ENCODE results near the gene EVA1B.

EVA1B gene

DNA sequence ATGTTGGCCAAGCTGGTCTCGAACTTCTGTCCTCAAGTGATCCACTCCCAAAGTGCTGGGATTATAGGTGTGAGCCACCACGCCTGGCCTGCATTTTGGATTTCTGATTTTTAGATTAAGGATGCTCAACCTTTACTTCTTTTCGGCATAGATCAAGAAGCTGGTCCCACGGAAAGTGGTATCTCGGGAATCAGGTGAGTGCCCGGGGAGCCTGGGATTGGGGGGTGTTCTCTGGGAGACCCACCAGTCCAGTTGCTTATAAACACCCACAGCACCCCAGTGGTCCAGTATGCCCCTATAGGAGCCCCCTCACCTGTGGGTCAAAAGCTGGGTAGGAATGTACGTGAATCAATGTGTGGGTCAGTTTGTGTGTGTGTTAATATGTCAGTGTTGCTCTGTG lies 14.0 kb downstream of the EVA1B start:
- no peak for DNase-seq (ENCODE audit: low spot score)

DNA sequence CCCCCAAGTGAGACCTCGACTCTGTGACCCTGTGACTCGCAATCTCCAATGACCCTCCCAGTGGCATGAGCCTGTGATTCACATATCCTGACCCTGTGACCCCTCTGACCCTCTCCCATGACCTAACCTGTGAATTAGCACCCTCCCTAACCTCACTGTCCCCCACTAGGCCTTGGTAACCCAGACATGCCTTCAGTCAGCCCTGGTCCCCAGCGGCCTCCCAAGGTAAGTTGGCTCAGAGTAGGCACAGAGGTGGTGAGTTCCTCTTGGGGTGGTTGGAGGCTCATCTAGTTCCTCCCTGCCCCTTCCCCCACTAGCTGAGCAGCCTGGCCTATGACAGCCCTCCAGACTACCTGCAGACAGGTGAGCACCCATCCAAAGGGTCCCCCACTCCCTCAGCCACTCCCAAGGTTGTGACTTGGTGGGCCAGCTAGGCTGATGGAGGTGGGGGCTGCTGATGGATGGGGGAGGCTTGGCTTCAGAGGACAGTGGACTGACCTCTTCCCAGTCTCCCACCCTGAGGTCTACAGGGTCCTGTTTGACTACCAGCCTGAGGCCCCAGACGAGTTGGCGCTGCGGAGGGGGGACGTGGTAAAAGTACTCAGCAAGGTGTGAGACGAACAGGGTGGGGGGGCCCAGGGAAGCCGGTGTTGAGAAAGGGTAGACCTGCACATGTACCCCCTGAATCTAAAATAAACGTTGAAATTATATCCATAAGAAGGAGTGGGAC lies 15.7 kb downstream of the EVA1B start:
- DNase-seq (ENCODE audit: low spot score): peak; percentile 49

DNA sequence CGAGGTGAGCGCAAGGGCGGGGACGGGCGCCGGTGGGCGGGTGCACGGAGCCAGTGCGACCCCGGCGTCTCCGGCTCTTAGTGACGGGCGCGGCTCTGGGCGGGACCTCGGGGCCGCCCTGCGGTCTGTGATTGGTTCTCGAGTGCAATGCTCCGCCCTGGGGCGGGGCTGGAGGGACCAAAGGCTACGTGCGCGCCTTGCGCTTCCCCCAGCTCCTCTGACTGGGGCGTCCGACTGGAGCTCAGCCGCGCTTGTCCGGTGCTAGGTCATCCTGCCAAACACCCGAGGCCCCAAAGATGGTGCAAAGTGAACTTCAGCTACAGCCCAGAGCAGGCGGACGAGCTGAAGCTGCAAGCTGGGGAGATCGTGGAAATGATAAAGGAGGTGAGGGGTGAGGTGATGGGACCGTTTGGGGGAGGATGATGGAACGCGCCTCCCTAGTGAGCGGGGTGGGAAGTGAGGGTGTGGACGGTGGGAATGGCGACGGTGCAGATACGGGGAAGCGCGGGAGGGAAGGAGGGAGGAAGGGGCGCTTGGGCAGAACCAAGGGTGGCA lies 16.5 kb downstream of the EVA1B start:
- peak; percentile 97 for DNase-seq (ENCODE audit: low spot score)

DNA sequence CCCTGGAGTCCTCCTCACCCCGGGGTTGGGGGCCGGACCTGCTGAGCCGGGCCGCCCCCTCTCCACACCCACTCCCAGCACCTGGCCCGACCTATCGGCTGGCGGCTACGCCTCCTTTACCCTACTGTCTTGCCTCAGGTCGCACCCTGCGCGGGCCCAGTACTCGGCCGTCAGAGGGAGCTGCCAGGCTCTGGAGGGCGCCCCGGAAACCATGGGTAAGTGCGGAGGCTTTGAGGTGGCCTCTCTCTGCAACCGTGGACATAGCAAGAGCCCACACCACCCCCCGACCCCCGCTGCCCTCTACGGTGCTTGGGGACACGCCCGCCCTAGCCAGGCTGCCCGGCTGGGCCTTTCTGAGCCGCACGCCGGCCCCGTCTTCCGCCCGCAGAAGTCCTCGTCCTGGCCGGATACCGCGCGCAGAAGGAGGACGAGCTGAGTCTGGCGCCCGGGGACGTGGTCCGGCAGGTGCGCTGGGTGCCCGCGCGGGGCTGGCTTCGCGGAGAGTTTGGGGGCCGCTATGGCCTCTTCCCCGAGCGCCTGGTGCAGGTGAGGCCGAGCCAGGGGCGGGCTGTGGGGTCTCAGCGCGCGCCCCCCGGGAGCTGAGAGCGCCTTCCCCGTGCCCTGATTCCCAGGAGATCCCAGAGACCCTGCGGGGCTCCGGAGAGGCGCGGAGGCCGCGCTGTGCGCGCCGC lies 17.1 kb downstream of the EVA1B start, which contains the start of gene SH3D21:
Gene SH3D21, plus strand, starts transcription at position 159 of the 692 bp plus-strand sequence. Its CDS starts 53 bp downstream, at position 212.
- DNase-seq (ENCODE audit: low spot score): peak; percentile 80

DNA sequence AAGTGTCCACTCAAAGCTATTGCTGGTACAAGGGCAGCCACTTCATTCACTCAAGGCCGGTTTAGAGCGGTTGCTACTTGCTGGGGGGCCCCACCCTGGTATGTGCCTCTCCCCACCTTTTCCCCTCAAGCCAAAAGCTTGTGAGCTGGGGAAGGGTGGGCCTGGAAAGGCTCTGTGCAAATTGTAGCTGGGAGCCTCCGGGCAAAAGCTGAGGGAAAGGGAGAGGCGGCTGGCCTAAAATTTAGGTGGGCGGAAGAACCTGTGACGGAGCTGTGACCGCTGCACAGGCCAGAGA lies 17.6 kb downstream of the EVA1B start:
- DNase-seq (ENCODE audit: low spot score): no peak

DNA sequence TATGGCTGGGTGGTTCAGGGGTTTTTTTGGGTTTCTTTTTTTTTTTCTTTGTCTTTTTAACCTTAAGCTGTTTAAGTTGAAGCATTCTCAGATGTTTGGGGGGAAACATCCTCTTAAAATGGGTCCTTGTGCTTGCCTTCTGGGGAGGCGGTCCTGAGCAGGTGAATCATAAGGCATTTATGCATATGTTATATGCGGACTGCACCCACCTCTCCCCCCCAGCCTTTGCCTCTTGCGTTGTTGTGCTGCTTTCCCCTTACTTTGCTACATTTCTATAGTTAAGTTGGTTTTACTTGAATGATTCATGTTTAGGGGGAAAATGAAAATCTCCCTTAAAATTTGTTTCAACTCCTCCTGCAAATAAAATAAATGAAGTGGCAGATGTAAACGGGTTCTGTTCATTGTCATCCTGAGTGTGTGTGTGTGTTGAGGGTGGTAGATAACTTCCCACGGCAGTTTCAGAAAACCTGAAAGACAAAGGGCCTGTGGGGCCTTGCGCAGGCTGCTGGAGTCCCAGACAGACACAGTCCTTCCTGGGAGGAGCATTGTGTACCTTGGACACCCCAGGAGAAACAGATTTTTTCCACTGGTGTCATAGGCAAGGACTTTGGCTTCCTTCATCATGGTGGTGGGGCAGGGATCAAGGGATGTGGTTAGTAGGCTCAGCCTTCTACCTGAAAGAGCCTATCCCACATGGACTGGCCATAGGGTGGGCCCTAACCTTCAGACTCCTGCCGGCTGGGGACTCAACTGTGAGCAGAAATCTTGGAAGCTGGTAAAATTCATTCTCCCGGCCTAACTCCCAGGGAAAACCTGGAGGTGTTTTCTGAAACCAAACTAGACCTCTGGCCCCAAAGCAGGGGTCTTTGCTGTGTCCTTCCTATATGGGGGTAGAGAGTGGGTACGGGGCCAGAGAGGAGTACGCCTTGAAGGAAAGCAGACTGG lies 18.2 kb downstream of the EVA1B start:
- no peak for DNase-seq (ENCODE audit: low spot score)

DNA sequence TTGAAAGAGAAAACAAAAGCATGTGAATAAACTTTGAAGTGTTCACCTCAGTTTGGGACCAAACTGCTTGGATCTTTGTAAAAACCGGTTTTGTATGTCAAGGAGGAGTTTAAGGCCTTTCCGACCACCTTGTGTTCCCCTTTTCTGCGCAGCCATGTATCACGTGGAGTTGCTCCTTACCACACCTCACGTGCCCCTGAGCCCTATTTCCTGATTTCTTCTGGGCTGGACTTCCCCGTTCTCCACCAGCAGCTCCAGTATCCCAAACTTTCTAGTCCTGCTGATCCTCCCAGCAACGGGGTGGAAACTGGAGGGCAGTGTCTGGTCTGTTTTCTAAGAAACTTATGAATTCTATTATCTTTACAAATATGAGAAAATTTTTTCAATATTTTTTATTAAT lies 18.9 kb downstream of the EVA1B start:
- DNase-seq (ENCODE audit: low spot score): no peak

DNA sequence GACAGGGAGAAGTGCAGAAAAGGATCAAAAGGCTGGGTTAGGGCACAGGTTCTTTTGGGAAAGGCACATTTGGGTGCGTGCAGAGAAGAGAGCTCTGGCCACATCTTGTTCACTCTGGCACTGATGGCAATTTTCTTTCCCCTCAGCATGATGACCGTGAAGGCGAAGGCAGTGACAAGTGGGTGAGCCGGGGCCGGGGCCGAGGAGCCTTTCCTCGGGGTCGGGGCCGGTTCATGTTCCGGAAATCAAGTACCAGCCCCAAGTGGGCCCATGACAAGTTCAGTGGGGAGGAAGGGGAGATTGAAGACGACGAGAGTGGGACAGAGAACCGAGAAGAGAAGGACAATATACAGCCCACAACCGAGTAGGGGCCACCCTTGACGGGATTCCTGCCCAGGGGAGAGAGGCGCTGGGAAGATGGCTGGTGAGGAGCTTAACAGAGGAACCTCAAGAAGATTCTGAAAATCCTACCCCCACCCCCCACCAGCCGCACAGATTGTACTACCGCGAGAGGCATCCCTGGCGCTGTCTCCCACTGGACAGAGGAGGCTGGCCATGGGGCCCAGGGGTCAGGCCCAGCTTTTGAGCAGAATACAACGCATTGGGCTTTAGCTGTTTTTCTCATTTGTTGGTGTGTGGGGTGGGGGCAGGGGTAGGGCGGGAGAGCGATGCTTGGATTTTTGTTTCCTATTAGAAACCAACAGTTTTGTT lies 19.6 kb downstream of the EVA1B start:
- DNase-seq (ENCODE audit: low spot score): no peak

DNA sequence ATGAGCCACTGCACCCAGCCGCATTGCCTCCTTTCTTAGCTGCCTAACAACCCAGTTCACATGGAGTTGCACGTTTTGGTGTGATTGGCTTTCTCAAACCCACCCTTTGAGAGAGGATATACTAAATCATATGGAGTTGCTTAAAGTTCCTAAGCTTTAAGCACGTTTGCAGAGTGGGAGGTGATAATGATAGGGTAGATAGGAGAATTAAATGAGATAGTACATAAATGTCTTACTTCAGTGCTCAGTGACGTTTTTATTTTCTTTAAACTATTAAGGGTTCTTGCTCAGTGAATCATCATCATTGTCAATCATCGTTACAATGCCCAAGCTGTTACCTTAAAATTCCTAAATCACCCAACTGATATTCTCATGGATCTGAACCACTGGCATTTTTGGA lies 20.2 kb downstream of the EVA1B start:
- no peak for DNase-seq (ENCODE audit: low spot score)

DNA sequence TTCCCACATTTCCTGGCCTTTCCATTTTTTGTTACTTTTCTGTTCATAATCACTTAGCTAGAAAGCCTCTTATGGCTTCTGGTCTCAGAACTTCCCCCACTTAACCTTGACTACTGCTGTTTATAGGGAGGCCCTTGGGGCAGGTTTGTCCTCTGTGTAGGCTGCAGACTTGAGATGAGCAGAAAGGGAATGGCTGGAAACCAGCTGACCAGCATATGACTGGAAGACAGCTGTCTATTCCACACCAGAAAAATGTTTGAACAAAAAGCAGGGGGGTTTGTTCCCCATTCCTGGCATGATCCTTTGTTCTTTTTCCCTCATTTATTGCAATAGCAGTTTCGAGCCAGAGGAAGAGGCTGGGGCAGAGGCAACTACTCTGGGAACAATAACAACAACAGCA lies 22.2 kb downstream of the EVA1B start:
- DNase-seq (ENCODE audit: low spot score): no peak

DNA sequence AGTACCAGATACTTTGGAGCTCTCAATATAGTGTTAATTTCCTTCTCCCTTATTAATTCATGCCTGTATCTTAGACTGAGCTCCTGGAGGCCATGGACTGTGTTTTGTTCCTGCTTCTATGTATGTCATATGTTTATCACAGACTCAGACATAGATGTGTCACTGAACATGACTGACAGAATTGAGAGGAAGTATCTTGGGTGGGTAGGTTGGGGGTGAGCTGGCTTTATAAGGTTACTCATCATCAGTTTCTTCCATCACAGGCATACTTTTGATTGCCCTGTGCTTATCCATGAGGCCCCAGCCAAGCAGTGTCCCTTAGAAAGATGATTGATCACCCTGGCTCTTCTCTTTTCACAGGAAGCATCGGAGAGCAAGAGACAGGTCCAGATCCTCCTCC lies 22.9 kb downstream of the EVA1B start:
- no peak for DNase-seq (ENCODE audit: low spot score)

DNA sequence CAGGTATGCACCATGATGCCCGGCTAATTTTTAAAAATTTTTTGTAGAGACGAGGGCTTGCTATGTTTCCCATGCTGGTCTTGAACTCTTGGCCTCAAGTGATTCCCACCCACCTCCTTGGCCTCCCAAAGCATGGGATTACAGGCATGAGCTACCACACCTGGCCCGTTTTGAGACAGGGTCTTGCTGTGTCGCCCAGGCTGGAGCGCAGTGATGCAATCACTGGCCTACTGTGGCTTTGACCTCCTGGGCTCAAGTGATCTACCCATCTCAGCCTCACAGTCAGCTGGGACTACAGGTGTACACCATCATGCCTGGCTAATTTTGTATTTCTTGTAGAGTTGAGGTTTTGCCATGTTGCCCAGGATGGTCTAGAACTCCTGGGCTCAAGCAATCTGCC lies 24.8 kb downstream of the EVA1B start:
- no peak for DNase-seq (ENCODE audit: low spot score)

DNA sequence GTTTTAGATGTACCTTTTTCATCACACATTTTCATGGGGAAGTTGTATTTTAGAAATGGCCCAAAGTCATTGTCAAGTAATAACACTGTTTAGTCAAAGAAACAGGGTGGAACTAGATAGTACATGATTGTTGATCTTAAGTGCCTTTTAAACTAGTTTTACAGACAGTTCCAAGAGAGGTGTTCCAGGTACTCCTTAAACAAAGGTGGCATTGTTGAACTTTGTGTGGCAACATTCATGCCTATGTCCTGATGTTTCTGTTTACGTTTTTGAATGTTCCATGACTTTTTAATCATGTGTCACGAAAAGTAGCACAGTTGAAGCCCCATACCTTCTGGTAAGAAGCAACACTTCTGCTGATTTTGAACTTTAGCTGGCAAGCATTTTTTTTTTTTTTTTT lies 26.4 kb downstream of the EVA1B start:
- DNase-seq (ENCODE audit: low spot score): no peak

DNA sequence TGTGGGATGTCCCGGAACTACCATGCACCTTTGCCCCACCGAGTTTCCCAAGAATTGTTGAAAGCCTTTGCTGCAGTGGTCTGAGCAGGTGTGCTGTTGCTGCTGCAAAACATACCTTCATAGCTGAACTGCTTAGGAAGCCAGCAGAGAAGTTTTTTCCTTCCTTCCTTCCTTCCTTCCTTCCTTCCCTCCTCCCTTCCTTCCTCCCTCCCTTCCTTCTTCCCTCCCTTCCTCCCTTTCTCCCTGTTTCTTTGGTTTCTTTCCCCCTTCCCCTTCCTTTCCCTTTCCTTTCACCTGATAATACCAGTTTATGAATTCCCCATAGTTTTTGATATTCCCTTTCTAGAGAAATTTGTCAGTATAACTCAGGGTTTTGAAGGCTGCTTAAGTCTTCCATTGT lies 28.1 kb downstream of the EVA1B start:
- DNase-seq (ENCODE audit: low spot score): no peak

DNA sequence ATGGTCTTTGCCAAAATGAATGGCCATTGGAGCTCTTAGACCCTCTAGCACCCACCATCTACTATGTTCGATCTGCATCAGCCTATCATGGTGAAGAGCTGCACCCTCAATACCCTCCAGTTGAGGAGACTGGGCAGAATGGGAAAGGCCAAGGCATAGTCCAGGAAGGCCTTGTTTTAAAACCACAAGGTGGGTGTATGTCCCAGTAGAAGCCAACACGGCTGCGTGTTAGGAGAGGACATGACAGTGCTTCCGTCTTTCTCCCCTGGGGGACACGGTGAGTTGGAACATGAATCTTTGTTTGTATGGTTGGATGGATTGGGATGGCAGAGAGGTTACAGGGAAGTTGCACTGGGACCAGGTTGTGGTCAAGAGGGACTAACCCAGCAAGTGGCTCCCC lies 35.9 kb downstream of the EVA1B start:
- no peak for DNase-seq (ENCODE audit: low spot score)

DNA sequence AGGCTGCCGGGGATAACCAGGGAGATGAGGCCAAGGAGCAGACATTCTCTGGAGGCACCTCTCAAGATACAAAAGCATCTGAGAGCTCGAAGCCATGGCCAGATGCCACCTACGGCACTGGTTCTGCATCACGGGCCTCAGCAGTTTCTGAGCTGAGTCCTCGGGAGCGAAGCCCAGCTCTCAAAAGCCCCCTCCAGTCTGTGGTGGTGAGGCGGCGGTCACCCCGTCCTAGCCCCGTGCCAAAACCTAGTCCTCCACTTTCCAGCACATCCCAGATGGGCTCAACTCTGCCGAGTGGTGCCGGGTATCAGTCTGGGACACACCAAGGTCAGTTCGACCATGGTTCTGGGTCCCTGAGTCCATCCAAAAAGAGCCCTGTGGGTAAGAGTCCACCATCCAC lies 36.6 kb downstream of the EVA1B start:
- DNase-seq (ENCODE audit: low spot score): no peak

DNA sequence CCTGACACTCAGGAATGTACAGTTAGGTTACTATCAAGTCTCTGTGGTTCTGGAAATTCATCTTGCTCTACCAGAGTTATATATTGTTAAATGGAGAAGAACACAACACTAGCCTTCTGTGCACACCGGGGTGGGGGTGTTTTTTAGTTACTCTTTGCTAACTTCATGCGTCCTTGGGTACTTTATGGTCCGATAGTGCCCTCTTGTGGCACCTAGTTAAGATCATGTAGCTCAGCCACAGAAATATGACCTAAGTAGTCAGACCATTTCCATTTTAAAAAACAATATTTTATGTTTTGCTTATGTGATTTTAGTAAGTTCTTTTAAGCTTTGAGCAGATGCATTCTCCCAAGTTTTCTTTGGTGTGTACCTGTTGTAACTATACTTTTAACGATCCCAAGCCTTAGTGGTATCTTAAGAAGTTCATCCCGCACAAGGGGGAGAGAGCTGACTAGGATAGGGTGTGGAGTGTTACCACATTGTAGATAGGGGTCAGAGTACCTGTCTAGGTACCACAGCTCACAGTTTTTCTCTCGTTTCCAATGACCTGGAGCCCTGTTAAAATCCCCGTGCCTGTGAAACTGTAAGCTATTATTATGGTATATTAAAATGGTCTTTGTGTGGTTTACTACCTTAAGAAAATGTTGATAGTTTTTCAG lies 37.9 kb downstream of the EVA1B start:
- DNase-seq (ENCODE audit: low spot score): peak; percentile 50

DNA sequence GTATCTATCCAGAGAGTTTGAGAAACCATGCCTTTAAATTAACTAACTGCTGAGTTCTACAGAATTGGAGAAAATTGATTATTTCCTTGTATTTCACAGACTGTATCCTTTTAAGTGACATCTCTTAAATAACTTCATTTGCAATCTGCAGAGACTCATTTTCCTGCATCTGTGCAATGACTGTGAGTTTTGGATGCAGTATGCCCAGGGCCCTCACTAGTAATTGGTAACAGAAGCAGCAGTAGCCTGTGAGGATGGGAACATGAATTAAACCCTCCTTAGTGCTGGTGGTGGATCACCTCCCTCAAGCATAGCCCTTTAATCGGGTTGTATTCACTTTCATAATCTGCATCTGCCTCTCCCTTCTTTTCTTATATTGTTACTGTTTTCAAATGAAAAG lies 38.9 kb downstream of the EVA1B start:
- no peak for DNase-seq (ENCODE audit: low spot score)

DNA sequence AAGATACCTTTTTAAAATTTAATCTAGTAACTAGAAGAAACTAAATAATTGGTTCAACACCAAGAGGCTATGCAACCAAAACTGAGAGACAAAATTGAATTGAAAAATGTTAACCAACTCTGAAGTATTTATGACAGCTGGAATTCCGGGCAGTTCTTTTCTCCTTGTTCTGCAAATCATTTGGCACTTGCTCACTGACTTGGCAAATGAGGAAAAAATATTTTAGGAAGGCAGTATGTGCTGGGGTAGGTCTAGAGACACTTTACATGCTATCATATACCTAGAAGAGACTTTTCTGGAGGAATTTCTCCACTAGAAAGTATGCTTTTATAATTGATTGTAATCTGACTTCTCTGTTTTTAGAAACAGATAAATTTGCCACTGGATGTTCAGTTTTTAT lies 39.4 kb downstream of the EVA1B start:
- no peak for DNase-seq (ENCODE audit: low spot score)

DNA sequence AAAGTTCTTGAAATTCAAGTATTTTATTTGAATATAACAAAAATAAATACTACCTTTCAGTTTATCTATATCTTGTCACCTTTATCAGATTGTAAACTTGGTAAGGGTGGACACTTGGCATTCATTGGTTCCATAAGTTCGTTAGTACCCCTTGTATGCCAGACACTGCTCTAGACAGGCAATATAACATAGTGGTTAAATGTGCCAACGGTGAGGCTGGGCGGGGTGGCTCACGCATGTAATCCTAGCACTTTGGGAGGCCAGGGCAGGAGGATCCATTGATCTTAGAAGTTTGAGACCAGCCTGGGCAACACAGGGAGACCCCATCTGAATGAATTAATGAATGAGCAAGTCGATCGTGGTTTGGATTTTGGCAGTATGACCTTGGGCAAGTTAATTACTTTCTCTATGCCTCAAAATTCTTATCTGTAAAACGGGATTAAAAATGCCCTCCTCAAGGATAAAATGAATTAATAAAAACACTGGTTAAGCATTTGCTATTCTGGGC lies 43.6 kb downstream of the EVA1B start:
- DNase-seq (ENCODE audit: low spot score): no peak

DNA sequence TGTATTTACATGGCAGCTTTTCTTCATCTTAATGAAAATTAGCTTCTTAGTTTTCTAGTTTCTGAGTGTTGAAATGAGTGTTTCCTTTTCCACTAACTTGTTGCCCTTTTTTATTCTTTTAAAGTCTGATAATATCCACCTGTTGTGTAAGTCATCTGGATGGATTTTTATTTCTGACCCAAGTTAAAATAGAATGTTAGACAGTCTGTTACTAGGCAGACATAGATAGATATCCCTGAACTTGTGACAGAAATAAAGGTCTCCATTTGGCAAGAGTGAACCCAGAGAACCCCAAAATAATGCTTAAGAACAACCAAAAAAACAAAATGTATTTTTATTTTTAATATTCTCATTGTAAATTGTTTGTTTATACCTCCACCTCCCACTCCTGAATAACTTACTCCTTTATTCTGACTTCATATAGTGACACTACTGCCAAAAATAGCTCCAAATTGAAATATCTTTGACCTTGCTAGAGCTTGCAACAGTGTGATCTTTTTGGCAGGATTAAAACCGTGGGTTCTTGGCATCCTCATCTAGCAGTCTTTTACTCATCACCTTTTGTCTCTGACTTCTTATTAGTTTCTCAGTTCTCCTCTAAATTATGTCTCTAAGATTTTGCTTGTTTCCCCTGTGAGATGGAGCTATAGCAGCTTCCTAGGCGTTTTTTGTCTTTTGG lies 44.2 kb downstream of the EVA1B start:
- DNase-seq (ENCODE audit: low spot score): no peak

All from ecto neural progenitor cell (in vitro differentiated cells).